Measurements from ENCODE around the gene OVCA2. TPM values are rescaled to one million over a fixed set of nuclear protein-coding genes. Genes with fewer than 3 reads are reported as not detected.
A peak's percentile ranks its signal among the peaks of the same experiment; 100 is the strongest.

Gene OVCA2
- total RNA-seq, 1 donor from 2014 or later: 25.6 TPM

DNA sequence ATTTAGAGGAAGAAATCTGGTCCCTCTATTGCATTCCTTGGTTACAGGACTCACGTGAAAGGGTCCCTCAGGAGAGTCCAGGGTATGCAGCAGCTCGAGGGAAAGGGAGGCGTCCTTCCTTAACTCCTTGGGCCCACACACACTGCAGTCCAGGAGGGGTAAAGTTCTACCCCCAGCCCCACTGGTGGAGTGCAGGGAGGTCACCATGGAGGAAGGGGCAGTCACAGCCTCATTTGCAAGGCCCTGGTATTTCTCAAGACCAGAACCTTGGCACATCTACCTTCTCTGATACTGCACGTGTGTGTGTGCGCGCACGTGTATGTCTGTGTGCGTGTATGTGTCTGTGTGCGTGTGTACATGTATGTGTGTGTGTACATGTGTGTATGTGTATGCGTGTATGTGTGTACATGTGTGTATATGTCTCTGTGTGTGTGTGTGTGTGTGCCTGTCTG lies 24.2 kb downstream of the OVCA2 start:
- H3K4me1 Mint-ChIP-seq: peaks cover 46% of the 10 kb centered on the region
- H3K36me3 Mint-ChIP-seq (ENCODE audit: low read depth): peaks cover 7% of the 10 kb centered on the region
- H3K4me3 Mint-ChIP-seq: peak overlapping the region; percentile 24
- H3K27me3 Mint-ChIP-seq (ENCODE audit: low read depth): peaks cover 18% of the 10 kb centered on the region
- TF ChIP-seq, protein P1, sequence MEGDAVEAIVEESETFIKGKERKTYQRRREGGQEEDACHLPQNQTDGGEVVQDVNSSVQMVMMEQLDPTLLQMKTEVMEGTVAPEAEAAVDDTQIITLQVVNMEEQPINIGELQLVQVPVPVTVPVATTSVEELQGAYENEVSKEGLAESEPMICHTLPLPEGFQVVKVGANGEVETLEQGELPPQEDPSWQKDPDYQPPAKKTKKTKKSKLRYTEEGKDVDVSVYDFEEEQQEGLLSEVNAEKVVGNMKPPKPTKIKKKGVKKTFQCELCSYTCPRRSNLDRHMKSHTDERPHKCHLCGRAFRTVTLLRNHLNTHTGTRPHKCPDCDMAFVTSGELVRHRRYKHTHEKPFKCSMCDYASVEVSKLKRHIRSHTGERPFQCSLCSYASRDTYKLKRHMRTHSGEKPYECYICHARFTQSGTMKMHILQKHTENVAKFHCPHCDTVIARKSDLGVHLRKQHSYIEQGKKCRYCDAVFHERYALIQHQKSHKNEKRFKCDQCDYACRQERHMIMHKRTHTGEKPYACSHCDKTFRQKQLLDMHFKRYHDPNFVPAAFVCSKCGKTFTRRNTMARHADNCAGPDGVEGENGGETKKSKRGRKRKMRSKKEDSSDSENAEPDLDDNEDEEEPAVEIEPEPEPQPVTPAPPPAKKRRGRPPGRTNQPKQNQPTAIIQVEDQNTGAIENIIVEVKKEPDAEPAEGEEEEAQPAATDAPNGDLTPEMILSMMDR (conservative IDR thresholded peaks at IDR 0.05): no peak
- no peaks in the 10 kb centered on the region for H3K9me3 Mint-ChIP-seq
- no peak overlapping the region for H3K27ac Mint-ChIP-seq (ENCODE audit: unreplicated experiment)
- no peak for DNase-seq (ENCODE audit: low read depth, low spot score)

DNA sequence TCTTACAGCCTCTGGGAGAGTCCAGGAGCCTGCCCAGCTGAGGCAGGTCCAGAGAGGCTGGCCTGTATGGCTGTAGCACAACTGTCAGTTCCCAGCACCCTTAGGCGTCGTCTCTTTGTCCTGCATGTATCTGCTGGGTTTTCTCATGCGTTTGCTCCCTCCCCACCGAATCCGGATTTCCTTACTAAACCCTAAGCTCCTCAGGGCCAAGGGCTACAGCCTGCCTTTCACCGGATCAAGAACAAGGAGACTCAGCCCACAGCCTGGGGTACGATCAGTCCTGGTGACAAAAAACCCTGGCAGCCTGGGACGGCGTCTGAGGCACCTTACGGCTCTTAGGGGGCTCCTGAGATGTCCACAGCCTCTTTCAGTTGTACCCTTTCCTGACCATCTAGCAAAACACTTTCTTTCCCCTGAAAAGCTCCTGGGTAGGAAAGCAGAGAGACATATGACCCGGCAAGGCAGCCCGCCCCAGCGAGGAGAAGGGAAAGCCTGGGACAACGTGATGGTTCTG lies 25.3 kb downstream of the OVCA2 start:
- Mint-ChIP-seq H3K27ac (ENCODE audit: unreplicated experiment) (peak overlapping the region; percentile 6), H3K9me3 (no peaks in the 10 kb centered on the region), H3K4me3 (peak overlapping the region; percentile 51), H3K4me1 (peaks cover 43% of the 10 kb centered on the region), H3K36me3 (ENCODE audit: low read depth) (peaks cover 4% of the 10 kb centered on the region), H3K27me3 (ENCODE audit: low read depth) (peaks cover 9% of the 10 kb centered on the region)
- TF ChIP-seq, protein P1 (conservative IDR thresholded peaks at IDR 0.05): no peak
- no peak for DNase-seq (ENCODE audit: low read depth, low spot score)

DNA sequence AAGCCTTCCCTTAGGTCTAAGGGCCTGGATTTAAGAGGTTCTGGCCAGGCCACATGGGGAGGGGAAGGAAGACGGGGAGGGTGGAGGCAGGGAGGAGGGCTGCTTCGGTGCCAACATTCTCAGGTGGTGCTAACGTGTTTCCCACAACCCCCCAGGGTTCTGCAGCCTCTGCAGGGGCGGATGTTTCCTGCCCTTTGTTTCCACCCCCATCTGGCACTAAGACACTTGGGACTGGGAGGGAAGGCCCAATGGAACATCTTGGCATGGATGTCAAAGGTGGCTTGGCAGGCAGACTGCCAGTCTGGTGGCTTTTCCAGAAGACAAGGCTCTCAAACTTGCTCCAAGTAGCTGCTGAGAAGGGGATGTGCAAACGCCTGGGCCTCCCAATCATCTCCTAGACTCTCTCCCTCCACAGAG lies 25.8 kb downstream of the OVCA2 start:
- Mint-ChIP-seq H3K27me3 (ENCODE audit: low read depth) (peaks cover 4% of the 10 kb centered on the region), H3K4me3 (no peak overlapping the region), H3K4me1 (peaks cover 38% of the 10 kb centered on the region), H3K9me3 (no peaks in the 10 kb centered on the region), H3K36me3 (ENCODE audit: low read depth) (peaks cover 2% of the 10 kb centered on the region), H3K27ac (ENCODE audit: unreplicated experiment) (no peak overlapping the region)
- DNase-seq (ENCODE audit: low read depth, low spot score): no peak
- TF ChIP-seq, protein P1 (conservative IDR thresholded peaks at IDR 0.05): no peak

DNA sequence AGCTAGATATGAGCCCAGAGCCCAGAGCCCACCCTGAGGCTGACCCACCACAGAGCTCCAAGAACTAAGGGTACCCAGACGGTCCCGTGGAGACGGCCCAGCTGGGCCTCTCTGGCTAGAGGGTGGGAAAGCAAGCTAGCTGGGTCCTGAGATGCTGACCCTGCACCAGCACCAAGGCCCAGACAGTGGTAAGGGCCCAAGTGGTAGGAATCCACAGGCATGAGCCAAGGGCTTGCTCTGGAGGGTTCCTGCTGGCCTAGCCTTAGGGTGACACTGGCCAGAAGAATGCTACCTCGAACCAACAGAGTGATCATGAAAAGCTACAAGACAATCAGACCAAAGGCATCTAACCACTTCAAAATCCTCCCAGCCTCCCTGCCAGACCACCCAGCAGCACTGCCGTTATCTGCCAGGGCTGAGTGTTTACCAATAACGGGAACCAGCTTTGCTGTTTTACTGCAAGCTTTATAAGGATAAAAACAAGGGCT lies 26.3 kb downstream of the OVCA2 start:
- H3K4me3 Mint-ChIP-seq: no peak overlapping the region
- no peak for DNase-seq (ENCODE audit: low read depth, low spot score)
- H3K27me3 Mint-ChIP-seq (ENCODE audit: low read depth): no peaks in the 10 kb centered on the region
- no peak overlapping the region for H3K27ac Mint-ChIP-seq (ENCODE audit: unreplicated experiment)
- H3K9me3 Mint-ChIP-seq: no peaks in the 10 kb centered on the region
- H3K4me1 Mint-ChIP-seq: peaks cover 35% of the 10 kb centered on the region
- TF ChIP-seq, protein P1 (conservative IDR thresholded peaks at IDR 0.05): no peak
- H3K36me3 Mint-ChIP-seq (ENCODE audit: low read depth): peaks cover 2% of the 10 kb centered on the region

DNA sequence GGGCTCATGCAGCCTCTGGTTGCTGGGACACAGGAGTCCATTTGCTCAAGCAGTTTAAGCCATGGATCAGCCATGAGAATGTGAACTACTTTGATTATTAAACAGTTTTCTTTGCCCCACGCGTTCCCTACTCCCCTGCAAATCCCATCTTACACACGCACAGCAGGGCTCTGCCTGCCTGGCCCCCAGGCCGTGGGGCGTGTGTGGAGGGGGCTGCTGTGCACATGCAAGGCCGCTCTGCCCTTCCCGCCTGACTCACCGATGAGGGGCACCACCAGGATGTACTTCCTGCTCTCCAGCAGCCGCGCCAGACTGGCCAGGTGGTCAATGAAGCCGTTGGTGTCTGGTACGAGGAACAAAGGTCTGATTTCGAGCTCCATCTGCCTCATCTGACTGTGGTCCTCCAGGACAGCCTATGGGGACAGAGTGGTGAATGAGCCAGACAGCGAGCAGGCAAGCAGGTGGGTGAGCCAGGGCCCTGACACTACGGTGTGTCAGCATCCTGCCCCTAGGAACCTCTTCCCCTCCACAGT lies 26.8 kb downstream of the OVCA2 start:
- H3K4me3 Mint-ChIP-seq: no peak overlapping the region
- DNase-seq (ENCODE audit: low read depth, low spot score): no peak
- H3K4me1 Mint-ChIP-seq: peaks cover 35% of the 10 kb centered on the region
- no peaks in the 10 kb centered on the region for H3K27me3 Mint-ChIP-seq (ENCODE audit: low read depth)
- TF ChIP-seq, protein P1 (conservative IDR thresholded peaks at IDR 0.05): no peak
- H3K27ac Mint-ChIP-seq (ENCODE audit: unreplicated experiment): no peak overlapping the region
- peaks cover 2% of the 10 kb centered on the region for H3K36me3 Mint-ChIP-seq (ENCODE audit: low read depth)
- no peaks in the 10 kb centered on the region for H3K9me3 Mint-ChIP-seq
